ENCODE results near the gene CARS2. TPM values are rescaled to one million over a fixed set of nuclear protein-coding genes. Genes with fewer than 3 reads are reported as not detected.
"Not testable (repeated sequence)": the region's sequence is repeated elsewhere in the genome, so short reads cannot be mapped to it uniquely, and the experiment has no call there.

CARS2 gene
- total RNA-seq, 1 donor from 2014 or later: 66.5 TPM

DNA sequence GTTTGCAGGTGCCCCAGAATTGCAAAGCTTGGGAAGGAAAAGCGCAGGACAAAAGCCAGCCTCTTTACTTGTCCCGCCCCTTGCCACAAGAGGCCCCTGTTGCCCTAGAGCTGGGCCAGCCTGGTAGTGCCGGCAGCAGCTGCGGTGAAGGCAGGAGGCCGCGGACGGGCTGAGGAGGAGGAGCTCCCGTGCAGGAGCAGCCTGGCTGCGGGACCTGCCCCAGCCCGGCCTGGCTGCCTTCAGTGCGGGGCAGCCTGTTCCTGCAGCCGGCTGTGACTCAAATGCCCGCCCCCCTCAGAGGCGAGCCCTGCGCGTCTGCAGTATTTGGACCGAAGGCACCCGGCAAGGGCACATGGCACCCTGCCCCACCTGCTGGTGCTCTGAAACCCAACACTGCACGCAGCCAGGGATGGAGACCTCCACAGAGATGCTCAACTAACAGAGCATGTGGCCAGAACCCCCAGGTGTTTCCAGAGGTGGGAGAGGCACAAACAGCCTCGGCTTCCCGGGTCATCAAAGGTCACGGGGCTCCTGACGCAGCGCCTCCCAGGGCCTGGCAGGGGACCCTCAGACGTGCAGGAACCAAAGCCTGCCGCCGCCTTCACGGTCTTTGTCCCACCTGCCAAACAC is 60.9 kb downstream of the CARS2 start:
- ATAC-seq (peak; percentile 55), DNase-seq (ENCODE audit: low spot score) (no peak)
- intact Hi-C loops (cut with DNase I): no loop called here

DNA sequence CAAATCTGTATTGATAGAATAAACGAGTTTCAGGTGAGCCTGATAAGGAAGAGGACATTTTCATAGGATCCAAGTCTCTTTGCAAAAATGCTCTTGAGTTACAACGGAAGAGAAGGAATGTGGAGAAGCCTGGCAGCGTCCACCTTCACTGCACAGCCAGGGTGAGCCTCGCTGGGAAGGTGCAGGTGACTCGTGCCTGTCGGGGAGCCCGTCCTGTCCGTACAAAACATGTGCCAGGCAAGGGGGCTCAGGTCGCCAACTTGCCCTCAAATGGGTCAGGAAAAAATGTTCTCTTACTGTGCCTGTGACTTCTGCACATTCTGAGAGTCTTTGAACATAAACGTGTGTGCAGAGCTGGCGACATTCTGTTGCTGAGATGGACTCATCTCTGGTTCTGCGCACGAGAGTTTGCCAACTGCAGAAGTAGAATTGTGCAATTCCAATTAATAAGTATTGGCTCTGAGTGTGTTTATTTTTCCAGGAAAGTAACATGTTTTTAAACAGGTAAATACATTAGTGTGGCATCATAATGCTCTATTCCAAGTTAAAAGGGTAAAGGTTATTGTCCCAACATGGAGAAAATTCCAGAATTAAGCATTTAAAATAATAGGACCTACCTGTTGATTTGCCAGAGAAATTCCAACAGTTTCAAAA is 62.0 kb downstream of the CARS2 start:
- DNase-seq (ENCODE audit: low spot score): no peak
- no peak for ATAC-seq
- intact Hi-C loops (cut with DNase I): no loop called here

DNA sequence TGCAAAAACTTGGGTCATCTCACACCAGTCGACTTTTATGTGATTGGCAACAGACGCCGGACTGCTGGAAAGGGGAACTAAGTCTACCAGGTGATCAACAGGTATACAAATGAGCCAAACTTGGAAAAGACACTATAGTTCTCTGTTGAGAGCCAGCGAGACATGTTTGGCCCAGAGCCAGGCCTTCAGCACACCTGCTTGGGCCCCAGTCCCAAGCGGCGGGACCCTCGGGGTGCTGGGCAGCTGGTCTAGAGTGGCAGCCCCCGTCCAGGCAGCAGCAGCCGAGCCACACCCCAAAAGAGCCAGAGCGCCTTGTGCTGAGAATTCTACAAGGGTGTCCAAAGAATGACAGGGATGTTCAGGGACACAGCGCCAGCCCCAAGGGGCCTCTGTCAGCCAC is 62.6 kb downstream of the CARS2 start:
- ATAC-seq (no peak), DNase-seq (ENCODE audit: low spot score) (no peak)
- intact Hi-C loops (cut with DNase I): no loop called here

DNA sequence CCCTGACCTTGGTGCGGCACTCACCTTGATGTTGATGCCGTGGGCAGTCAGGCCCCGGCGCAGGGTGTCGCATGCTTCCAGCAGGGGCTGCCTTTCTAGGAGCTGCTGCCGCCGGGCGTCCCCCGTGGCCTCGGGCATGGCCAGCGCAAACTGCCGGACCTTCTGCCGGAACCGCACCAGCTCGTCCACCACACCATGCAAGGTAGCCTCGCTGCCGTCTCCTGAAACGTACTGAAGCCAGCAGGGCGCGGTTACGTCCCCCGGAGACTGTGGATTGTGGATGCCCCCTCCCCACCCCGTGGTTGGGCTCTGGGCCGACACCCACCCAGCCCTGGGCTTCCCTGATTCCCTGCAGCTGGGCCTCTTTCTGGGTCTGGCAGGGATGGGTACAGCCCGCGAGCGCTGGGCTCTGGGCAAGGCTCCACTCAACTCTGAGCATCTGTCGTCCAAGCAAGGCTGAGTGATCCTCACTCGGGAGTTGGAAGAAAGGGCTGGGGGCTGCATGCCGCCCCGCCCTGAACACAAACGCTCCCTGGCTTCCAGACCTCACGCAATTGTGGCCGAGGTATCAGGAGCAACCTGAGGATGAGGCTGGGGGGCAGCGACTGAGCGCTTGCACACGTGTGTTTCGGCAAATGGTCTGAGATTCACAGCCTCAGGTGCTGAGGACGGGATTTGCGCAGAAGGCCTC is 63.5 kb downstream of the CARS2 start:
- DNase-seq (ENCODE audit: low spot score) (no peak), ATAC-seq (no peak)
- intact Hi-C loops (cut with DNase I): no loop called here

DNA sequence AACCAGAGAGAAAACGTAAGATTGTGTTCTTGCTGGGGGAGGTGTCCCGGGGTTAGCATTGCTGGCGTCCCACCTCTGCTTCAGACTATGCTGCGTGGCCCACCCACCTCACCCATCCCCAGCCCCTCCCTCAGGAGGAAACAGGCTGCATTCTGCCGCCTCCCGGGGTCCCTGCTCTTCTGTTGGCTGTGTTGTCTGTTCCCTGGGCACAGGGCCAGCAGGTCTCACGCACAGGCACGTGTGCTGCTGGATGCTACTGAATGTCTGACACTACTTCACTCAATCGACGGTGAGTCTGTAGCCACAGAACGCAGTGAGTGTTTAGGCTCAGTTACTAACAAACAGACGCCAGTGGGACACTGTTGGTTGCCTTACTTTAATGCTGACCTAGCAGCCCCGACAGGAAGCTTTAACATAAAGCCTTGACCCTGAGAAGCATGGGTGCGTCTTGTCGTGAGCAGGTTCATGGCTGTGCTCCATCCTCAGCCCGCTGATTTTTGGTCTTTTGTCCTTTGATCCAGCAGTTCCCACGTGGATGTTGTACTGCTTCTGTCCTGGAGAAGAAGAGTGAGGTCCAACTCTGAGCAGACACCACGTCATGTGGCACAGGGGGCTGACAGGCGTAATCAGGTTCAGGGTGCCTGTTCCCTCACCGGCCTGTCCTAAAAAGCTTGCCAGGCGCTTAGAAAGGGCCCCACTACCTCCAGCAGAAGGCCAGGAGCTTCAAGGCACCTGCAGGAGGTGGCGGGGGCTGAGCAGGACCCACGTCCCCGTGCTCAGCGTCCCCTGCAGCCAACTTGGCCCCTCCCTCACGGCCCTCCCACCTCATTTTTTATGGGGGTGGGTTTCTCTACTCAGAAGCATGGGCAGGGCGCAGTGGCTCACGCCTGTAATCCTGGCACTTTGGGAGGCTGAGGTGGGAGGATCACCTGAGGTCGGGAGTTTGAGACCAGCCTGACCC is 64.6 kb downstream of the CARS2 start:
- DNase-seq (ENCODE audit: low spot score): no peak
- ATAC-seq: peak; percentile 21
- intact Hi-C loops (cut with DNase I): no loop called here

DNA sequence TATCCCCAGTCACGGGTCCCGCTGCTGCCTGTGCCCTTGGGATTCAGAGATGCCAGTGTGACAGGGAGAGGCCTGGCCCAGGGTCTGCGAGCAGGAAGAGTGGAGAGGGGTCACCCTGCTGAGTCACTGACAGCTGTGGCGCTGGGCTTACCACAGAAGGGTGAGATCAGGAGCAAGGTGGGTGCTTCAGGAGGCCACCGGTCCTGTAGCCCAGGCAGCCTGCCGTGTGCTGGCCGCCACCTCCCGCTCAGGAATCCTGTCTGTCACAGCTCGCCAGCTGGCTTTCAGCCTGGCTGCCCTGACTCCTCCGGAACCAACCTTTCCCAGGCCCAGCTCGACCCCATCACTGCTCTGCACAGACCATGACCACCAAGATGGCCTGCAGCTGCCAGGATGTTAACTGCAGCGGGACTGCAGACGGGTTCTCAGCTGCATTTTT is 65.3 kb downstream of the CARS2 start:
- ATAC-seq: peak; percentile 29
- intact Hi-C loops (cut with DNase I): no loop called here
- no peak for DNase-seq (ENCODE audit: low spot score)

DNA sequence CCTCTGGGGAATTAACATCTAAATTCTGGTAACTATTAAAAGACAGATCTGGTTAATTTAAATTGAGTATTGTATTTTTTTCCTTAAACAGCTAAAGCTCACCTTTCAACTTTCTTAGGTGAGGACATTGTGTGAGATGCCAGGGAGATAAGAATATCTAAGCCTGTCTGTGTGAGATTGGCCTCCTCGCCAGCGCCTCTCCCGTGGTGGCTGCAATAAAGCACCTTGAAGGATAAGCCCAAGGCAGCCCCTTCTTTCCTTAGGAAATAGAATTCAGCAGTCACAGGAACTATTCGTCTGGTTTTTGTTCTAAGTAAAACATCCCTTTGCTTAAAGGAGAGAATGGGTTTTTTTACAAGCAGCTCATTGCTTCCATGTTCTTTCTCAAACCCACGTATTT is 66.0 kb downstream of the CARS2 start:
- DNase-seq (ENCODE audit: low spot score) (no peak), ATAC-seq (no peak)
- intact Hi-C loops (cut with DNase I): no loop called here

DNA sequence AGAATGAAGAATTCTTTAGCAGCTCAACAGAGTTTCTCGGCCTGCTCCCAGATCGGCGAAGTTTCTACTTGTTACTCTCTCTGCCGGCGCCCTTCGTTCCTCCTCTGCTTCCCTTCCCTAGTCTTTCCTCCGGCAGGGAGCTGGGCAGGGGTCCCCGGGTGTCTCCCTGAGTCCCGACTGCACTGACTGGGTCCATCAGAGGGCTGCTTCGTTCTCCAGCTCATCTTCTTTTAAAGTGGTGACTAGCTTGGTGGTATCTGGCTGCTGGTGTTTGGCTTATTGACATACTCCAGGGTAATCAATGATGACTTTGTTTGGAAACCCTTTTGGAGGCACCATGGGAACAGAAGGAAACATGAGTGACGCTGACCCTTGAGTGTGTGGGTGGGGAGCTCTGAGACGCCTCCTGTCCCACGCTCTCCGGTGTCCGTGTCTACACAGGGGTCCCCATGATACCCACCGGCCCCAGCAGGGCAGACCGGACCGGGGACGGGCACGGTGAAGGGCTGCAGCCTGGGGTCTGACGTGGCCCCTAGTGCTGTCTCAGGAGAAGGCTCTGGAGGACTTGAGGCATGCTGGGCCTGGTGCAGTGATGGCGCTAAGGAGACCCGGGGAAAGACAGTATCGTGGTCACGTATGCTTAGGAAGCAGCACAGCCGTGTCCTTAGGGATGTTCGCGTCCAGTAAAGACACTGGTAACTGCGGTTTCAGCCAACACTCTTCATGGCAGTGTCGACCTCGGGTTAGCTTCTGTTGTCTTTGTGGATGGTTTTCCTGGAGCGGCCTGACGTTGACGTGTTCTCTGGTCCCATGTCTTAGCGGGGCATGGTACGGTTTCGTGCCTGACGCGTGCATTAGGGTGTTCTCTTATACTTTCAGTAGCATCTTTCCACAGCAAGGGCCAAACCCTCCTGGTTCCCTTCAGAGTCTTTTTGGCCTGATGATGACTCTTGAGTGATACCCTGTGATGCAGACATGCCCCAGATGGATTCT is 66.8 kb downstream of the CARS2 start:
- DNase-seq (ENCODE audit: low spot score) (no peak), ATAC-seq (no peak)
- intact Hi-C loops (cut with DNase I): no loop called here

DNA sequence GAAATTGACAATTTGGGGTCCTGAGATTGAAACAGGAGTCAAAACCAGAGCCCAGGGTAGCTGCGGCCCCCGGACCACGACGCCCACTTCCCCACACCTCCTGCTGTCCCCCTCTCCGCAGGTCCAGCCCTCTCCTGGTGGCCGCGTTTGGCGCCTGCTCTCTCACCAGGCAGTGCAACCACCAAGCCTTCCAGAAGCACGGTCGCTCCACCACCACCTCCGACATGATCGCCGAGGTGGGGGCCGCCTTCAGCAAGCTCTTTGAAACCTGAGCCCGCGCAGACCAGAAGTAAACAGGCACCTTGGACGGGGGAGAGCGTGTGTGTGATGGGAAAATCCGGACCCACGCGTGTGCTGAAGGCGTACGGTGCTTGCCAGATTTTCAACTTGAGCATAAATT is 67.7 kb downstream of the CARS2 start:
- intact Hi-C loops (cut with DNase I): no loop called here
- no peak for DNase-seq (ENCODE audit: low spot score)
- no peak for ATAC-seq

DNA sequence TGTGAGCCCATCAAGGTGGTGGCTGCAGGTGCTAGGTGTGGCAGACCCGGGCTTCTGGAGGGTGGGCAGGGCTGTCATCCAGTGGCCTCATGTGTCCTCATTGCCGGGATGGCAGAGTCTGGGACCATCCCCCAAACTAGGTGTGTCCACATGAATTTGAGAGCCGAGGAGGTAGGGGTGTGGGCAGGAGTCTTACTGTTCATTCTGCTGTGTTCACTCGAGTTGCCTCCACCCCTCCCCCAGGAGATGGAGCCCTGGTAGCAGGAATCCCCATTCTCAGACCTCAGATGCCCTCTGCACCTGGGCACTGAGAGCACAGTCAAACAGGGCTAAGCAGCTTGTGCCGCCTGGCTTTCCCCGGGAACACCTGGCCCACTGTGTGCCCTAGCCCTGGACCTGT is 68.2 kb downstream of the CARS2 start:
- ATAC-seq (no peak), DNase-seq (ENCODE audit: low spot score) (no peak)
- intact Hi-C loops (cut with DNase I): no loop called here

DNA sequence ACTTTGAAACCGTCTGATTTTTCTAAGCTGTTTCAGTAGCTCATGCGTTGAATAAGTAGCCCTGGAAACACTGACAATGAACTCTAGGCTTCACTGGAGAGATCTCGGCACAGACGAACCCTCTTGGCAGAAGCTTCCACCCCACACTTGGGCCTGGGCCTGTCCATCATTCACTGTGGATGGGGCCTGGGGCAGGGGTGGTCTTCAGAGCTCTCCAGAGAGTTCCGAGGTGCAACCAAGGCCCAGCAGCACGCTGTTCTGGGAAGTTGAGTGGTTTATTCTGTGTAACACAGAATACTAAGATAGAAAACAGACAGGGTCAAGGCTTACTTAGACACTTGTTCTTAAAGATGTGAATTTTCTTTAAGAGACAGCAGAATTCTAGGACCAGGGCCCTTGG is 68.6 kb downstream of the CARS2 start:
- DNase-seq (ENCODE audit: low spot score) (no peak), ATAC-seq (no peak)
- intact Hi-C loops (cut with DNase I): no loop called here

DNA sequence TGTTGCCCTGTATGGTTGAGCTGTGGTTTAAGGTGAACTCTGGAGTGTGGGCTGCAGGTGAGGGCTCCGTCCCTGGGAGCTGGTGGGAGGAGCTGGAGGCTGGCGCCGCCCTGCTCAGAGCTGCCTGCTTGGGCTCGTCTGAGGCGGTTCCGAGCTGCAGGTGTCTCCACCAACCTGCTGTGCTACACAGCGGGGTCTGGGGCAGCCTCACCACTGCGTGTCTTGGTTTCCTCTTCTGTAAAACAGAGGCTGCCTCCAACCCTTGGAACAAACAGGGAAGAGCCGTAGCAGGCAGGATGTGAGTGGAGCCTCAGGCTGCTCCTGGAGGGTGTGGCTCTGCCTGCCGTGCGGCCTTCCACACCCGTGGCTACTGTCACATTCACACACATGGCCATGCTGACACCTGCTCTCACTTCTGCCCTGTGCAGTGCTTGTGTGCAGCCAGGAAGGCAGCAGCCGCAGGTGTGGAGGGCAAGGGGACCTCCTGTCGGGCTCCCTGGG is 69.2 kb downstream of the CARS2 start:
- DNase-seq (ENCODE audit: low spot score) (no peak), ATAC-seq (no peak)
- intact Hi-C loops (cut with DNase I): no loop called here

DNA sequence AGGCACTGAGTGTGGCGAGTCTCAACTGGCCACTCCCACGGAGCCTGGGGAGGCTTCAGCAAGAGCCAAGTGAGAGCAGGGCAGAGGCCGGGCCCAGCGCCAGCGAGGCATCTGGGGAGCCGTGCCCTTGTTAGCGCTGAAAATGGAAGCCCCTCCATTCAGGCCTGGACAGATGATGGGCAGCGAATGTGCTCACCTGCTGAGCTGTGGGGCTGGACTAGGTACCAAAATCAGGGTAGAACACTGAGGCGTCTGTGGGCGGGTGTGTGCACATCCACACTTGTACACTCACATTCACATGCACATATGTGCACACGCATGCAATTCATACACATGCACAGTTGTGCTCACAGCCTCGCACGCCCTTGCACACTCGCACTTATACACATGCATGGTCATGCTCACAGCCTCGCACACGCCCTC is 69.9 kb downstream of the CARS2 start:
- no peak for DNase-seq (ENCODE audit: low spot score)
- intact Hi-C loops (cut with DNase I): no loop called here
- no peak for ATAC-seq

DNA sequence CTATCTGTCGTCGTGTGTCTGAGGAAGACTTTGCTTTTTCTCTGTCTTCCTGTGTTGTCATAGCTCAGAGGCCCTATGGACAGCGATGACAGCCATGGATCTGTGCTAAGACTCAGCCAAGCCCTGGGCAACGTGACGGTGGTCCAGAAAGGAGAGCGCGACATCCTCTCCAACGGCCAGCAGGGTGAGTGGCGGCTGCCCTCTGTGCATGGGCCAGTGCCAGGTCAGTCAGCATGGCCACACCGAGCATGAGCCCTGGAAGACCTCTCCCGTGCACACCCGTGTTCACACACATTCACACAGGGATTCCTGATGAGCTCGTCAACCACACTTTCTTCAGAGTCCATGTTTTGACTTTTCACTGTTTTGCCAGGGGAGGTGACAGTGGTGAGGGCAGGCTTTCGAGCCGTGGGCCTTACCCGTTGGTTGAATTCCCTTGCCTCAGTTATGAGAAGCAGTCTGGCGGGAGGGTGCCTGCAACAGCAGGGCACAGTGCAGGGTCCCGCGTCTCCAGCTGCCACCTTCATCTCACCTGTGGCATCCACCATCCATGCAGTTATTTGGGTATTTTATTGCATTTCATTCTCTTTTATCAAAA is 70.4 kb downstream of the CARS2 start:
- ATAC-seq: no peak
- no peak for DNase-seq (ENCODE audit: low spot score)
- intact Hi-C loops (cut with DNase I): no loop called here

DNA sequence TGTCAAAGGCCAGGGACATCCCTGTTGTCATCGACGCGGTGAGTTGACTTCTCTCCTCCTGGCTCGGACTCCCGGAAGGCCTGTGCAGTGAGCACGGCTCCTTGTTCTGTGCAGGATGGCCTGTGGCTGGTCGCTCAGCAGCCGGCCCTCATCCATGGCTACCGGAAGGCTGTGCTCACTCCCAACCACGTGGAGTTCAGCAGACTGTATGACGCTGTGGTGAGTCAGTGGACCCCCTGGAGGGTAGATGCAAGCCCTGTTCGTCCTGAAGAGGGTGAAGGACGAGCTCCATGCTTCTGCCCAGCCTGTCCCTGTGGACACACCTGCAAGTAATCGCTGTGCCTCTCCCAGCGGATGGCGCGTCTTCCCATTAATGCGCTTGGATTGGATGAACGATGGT is 71.4 kb downstream of the CARS2 start:
- ATAC-seq: no peak
- intact Hi-C loops (cut with DNase I): no loop called here
- DNase-seq (ENCODE audit: low spot score): no peak

DNA sequence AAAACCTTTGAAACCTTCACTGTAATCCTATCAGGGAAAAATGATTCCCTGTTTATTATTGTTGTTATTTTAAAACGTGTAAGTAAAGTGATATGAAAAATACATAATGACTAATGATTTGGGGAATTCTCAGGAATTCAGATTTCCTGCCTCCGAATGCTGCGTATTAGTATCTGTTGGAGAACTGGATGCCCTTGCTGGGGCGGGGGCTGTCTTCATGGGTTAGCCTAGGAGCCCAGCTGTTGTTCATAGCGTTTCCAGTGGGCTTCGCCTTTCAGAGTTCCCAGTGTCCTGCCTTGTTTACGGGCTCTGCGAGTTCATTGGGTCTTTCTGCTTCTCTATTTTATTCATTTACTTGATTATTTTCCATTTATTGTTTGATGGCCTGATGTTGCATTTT is 72.1 kb downstream of the CARS2 start:
- no peak for ATAC-seq
- DNase-seq (ENCODE audit: low spot score): no peak
- intact Hi-C loops (cut with DNase I): no loop called here

DNA sequence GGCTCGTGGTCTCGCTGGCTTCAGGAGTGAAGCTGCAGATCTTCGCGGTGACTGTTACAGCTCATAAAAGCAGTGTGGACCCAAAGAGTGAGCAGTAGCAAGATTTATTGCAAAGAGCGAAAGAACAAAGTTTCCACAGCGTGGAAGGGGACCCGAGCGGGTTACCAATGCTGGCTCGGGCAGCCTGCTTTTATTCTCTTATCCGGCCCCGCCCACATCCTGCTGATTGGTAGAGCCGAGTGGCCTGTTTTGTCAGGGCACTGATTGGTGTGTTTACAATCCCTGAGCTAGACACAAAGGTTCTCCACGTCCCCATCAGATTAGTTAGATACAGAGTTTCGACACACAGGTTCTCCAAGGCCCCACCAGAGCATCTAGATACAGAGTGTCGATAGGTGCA is 73.7 kb downstream of the CARS2 start:
- ATAC-seq; DNase-seq (ENCODE audit: low spot score); intact Hi-C loops (cut with DNase I): not testable (repeated sequence)

Measured in sciatic nerve (tissue), 2 donors.